ENCODE data around the gene SOX5. TPM values are rescaled to one million over a fixed set of nuclear protein-coding genes. Genes with fewer than 3 reads are reported as not detected.

SOX5 gene
- polyA plus RNA-seq (ENCODE audit: insufficient read length in 4 of 4) = 1 to 10 TPM; 6.7 to 8.3 (median 7.2) TPM

DNA sequence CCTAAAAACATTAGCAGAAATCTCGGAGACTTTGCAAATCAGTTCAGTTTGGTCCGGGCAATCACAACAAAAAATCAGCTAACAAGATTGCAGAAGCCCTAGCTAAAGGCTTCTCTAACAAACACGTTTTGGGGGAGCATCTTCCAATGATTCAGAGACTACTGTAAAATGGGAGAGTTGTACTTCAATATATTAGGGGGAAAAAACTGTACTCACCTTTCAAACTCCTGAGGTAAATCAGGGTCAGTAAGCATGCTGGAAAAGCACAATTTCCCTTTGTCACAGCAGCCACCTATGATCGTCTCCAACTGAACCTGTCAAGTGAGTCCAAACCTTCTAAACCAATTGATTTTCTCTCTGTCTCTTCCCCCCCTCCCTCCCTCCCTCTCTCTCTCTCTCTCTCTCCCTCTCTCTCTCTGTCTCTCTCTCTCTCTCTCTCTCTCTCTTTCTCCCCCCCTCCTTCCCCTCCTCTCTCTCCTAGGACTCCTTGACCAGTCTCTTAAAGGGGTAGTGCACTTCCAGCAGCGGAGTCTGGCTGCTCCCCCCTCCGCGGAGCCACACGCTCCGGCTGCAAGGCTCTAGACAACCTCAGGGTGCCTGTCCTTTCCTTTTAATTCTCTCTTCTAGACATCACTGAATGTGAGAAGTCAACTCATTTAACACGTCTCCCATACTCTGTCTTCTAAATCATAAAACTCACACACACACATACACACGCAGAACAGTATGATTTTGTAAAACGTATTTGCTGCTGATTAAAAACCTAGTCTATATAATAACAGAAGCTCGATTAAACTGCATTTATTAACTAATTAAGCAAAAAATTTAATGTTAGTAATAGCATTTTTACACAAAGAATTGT is at the start of gene SOX5:
SOX5 (minus strand) TSS at position 323 of the 862 bp plus-strand sequence; CDS start at position 254, 69 bp downstream.
- peak; percentile 22 to 53 (median 26) for DNase-seq (ENCODE audit: low read depth in 4 of 4, low spot score in 3 of 4)

DNA sequence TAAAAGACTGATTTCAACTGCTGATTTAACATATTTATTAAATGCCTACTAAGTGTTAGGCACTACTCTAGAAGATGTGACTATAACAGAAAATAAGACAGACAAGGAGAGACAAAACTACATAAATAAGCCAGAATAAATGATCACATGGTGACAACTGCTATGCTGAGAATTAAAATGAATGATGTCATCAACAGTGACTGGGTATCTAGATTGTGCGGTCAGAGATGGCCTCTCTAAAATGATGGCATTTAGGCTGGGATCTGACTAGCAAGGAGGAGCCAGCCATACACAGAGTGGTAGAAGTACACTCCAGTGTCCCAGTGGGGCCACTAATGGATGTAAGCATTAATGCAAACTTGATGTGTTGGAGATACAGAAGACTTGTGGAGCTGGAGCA is 37.6 kb upstream of the SOX5 start:
- DNase-seq (ENCODE audit: low read depth in 4 of 4, low spot score in 3 of 4) = no peak

- no peak for DNase-seq (ENCODE audit: low read depth in 4 of 4, low spot score in 3 of 4)
Observed at GRCh38 chr12:23980826-23981225, 31.4 kb upstream of the SOX5 start.

GRCh38 chr12:23964812-23965211 is 15.3 kb upstream of the SOX5 start:
- no peak for DNase-seq (ENCODE audit: low read depth in 4 of 4, low spot score in 3 of 4)

- no peak for DNase-seq (ENCODE audit: low read depth in 4 of 4, low spot score in 3 of 4)
Observed at GRCh38 chr12:23959826-23960225, 10.4 kb upstream of the SOX5 start.

DNA sequence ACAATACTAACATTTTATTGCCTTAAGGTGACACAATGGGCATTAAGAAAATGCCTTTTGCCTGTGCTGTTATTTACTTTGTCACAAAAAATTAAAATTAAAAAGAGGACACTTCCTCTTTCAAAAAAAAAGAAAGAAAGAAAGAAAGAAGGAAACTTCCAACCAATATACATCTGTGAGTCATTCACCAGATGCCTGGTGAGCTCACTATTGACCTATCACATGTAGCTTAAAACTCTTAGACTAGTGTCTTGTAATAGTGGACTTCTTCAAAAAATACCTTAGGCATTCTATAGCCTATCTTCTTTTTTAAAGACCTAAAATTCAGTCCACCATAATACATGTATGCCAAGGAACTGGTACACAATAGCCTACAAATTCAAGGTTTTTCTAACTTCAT is 4.9 kb upstream of the SOX5 start:
- no peak for DNase-seq (ENCODE audit: low read depth in 4 of 4, low spot score in 3 of 4)

- DNase-seq (ENCODE audit: low read depth in 4 of 4, low spot score in 3 of 4) = no peak
Observed at GRCh38 chr12:23952071-23952470, 2.6 kb upstream of the SOX5 start.

GRCh38 chr12:23950775-23951451 is 1.4 kb upstream of the SOX5 start:
- peak; percentile 1 to 15 (median 8) for DNase-seq (ENCODE audit: low read depth in 4 of 4, low spot score in 3 of 4)

- DNase-seq (ENCODE audit: low read depth in 4 of 4, low spot score in 3 of 4) = peak; percentile 18 to 41 (median 29)
Observed at GRCh38 chr12:23950210-23950774, 822 bp upstream of the SOX5 start.

DNA sequence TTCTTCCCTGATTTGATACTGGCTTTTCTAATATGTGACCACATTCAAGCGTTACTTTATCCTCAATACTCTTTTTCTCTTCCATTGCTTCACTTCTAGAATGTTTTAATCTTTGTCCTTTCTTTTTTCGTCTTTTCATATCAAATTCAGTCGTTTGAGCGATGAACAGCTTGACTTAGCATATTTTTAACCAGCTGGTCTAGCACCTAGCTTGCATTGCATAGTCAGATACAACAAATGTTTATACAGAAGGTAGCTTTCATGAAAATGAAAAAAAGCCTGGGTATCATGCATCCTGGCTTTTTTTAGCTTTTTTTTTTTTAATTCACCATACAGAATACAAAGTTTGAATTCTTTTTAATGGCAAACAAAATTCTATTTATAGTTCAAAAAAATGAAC is 1.2 kb downstream of the SOX5 start:
- no peak for DNase-seq (ENCODE audit: low read depth in 4 of 4, low spot score in 3 of 4)

GRCh38 chr12:23947395-23947794 is 2.1 kb downstream of the SOX5 start:
- no peak for DNase-seq (ENCODE audit: low read depth in 4 of 4, low spot score in 3 of 4)

DNA sequence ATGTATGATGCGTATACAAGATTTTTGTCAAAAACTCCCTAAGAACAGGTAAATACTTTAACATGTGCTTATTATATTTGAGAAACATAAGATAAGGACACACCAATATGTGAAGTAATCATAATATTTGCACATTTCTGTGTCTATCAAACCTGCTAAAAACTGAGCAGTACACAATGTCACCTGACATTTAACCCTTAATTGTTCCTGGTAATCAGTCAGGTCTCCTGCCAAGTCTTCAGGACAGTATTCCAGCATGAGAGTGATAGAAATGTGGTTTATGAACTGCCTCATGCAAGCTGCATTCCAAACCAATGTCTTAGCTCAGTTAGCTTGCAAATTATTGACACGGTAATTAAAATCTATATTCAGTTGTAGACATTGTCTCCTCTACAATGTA is 4.2 kb downstream of the SOX5 start:
- no peak for DNase-seq (ENCODE audit: low read depth in 4 of 4, low spot score in 3 of 4)

- DNase-seq (ENCODE audit: low read depth in 4 of 4, low spot score in 3 of 4) = no peak
Observed at GRCh38 chr12:23944067-23944466, 5.4 kb downstream of the SOX5 start.

- no peak for DNase-seq (ENCODE audit: low read depth in 4 of 4, low spot score in 3 of 4)
Observed at GRCh38 chr12:23942841-23943240, 6.6 kb downstream of the SOX5 start.

- no peak for DNase-seq (ENCODE audit: low read depth in 4 of 4, low spot score in 3 of 4)
Observed at GRCh38 chr12:23941780-23942179, 7.7 kb downstream of the SOX5 start.

DNA sequence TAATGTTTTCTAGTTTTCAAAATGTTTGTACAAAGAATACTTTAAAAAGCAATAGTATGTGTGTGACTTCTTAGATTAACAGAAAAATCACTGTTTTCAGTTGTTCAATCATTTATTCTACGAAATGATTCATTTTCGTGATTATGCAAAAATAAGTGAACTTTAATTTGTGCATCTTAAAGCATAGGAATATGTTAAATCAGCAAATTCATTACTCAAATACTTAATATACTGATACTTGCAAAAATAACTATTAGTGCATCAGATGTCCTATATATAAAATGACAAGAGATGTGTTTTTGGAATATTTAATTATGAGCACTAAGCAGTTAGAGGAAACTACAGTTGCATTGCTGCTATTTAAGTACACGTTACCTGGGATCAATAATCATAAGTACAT is 11.0 kb downstream of the SOX5 start:
- DNase-seq (ENCODE audit: low read depth in 4 of 4, low spot score in 3 of 4) = no peak

DNA sequence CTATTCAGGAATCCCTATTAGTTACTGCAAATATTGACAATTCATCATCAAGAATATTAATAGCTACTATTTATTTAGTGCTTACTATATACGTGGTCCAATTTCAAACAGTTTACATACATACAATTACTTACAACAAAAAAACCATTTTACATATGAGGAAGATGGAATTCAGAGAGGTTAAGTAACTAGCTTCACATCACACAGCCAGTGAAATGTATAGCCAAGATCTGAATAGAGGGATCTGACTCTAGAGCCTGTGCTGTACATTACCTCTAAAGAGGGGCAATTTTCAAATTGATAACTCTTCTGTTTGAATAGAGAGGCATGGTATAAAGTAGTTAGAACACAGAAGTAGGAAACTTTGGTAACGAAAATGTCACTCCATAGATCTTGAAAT is 18.3 kb downstream of the SOX5 start:
- no peak for DNase-seq (ENCODE audit: low read depth in 4 of 4, low spot score in 3 of 4)

GRCh38 chr12:23930599-23930998 is 18.9 kb downstream of the SOX5 start:
- DNase-seq (ENCODE audit: low read depth in 4 of 4, low spot score in 3 of 4) = no peak

GRCh38 chr12:23929906-23930305 is 19.6 kb downstream of the SOX5 start:
- no peak for DNase-seq (ENCODE audit: low read depth in 4 of 4, low spot score in 3 of 4)

- no peak for DNase-seq (ENCODE audit: low read depth in 4 of 4, low spot score in 3 of 4)
Observed at GRCh38 chr12:23927907-23928306, 21.6 kb downstream of the SOX5 start.

DNA sequence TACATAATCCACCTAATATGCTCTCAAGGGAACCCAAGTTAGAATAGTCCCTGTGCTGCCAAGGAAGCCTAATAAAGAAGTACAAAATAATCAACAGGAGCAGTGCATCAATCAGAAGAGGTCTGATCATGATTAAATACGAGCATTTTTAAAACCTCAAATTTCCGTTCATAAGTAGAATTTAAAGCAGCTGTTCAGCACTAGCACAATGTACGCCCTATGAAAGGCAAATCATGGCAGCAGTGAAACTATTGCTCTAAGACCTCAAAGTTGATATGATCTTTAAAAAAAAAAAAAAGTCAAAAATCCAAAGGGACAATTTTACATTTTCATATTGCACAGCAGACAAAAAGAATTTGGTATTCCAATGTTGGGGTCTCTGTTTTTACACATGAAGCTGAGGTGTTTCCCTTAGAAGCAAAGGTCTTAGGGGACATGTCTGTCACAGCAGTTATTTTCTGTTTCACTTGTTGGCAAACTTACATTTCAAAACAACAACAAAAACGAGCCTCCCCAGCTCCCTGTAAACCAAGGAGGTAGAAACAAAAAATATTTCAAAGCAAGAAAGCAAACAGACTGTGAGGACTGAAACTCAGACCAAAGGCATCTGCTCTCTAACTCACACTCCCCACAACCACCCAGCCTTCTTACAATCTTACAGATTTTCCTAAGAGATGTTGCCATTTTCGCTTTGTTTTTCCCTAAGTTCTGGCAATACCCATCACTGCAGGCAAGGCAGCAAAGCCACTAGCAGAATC is 28.2 kb downstream of the SOX5 start:
- DNase-seq (ENCODE audit: low read depth in 4 of 4, low spot score in 3 of 4) = no peak
